Sigmoid colon (tissue), 4 donors: ENCODE data around the gene TENM4.

Experiments used
- EP300 ChIP-seq, 4 donors: sonication (generic); formaldehyde crosslinking; IDR thresholded peaks; one replicate each; pipeline ENCODE4 v1.6.1; 2017; ENCODE audit warnings: antibody characterized with exemption in 4 of 4
- POLR2A ChIP-seq, 2 donors: fragments of 450-650 bp; IDR thresholded peaks; one replicate each; pipeline ENCODE4 v1.6.1; 2016; ENCODE audit warnings: antibody characterized with exemption in 2 of 2, mild to moderate bottlenecking in 2 of 2, moderate library complexity in 2 of 2
- TF ChIP-seq, protein P1 (sequence below), 4 experiments: fragments of 450-650 bp in 3 of 4; fragments of 200-600 bp in 1 of 4; IDR thresholded peaks; one replicate each; pipeline ENCODE4 v1.5.1; 2016 to 2019; ENCODE audit warnings: antibody characterized with exemption in 4 of 4, mild to moderate bottlenecking in 3 of 4, moderate library complexity in 2 of 4

DNA sequence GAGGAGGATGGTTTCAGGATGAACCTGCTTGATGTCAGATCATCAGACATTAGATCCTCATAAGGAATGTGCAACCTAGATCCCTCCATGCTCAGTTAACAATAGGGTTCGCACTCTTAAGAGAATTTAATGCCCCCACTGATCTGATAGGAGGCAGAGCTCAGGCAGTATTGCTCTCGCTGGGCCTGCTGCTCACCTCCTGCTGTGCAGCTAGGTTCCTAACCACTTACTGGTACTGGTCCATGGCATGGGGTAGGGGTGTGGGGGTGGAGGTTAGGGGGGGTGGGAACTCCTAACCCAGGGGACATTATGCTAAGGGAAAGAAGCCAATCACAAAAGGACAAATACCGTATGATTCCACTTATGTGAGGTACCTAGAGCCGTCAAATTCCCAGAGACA lies 256.5 kb downstream of the TENM4 start:
- TF ChIP-seq, protein P1, sequence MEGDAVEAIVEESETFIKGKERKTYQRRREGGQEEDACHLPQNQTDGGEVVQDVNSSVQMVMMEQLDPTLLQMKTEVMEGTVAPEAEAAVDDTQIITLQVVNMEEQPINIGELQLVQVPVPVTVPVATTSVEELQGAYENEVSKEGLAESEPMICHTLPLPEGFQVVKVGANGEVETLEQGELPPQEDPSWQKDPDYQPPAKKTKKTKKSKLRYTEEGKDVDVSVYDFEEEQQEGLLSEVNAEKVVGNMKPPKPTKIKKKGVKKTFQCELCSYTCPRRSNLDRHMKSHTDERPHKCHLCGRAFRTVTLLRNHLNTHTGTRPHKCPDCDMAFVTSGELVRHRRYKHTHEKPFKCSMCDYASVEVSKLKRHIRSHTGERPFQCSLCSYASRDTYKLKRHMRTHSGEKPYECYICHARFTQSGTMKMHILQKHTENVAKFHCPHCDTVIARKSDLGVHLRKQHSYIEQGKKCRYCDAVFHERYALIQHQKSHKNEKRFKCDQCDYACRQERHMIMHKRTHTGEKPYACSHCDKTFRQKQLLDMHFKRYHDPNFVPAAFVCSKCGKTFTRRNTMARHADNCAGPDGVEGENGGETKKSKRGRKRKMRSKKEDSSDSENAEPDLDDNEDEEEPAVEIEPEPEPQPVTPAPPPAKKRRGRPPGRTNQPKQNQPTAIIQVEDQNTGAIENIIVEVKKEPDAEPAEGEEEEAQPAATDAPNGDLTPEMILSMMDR (IDR thresholded peaks at IDR 0.05) = no peak
- TF ChIP-seq POLR2A (IDR thresholded peaks at IDR 0.05) (no peak), EP300 (IDR thresholded peaks at IDR 0.05) (no peak)
